OCI-LY7 (cell line): Measurements from ENCODE around the gene USP28.

ENCODE experiments used
- EZH2phosphoT487 ChIP-seq: fragments of 200-600 bp; sonication (generic); IDR thresholded peaks from 2 replicates; pipeline ENCODE4 v1.6.1; 2018; ENCODE audit warnings: low read depth, borderline replicate concordance, mild to moderate bottlenecking, mixed run types, antibody characterized with exemption, low read length, moderate library complexity, mixed read lengths
- TF ChIP-seq, protein P1 (sequence below): fragments of 200-600 bp; sonication (generic); conservative IDR thresholded peaks from 2 replicates; pipeline ENCODE4 v1.5.1; 2014; ENCODE audit warnings: mild to moderate bottlenecking, antibody characterized with exemption, low read length, moderate library complexity, mixed read lengths

DNA sequence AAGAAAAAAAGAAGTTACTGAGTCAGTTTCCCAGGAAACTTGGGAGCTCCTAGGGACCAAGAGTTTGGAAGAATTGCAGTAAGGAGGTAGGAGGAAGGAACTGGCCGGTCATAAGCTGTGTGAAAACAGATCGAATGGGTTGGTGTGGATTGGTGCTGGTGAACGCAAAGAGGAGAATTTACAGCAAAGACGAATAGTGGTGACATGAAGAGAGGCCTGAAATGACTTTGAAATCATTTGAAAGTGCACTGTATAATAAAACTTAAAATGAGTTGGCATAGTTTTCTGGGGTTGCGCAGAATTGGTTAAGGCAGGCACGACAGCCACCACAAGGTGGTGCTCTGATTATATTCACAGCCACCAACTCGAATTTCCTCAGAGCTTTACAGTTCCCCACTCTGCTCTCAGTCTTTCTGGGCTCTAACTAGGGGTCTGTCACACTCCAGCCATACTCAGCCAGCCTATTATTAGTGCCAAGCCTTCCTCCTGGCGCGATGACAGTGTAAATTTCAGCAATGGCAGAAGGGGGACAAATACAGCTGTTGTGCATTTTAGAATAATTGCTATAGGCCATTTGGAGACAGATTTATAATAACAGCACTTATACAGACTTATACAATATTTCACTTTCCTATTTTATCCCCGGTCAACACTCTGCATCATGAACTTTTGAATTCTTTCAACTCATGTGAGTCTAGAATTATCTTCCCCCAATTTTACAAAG lies 20.9 kb upstream of the USP28 start:
- TF ChIP-seq, protein P1, sequence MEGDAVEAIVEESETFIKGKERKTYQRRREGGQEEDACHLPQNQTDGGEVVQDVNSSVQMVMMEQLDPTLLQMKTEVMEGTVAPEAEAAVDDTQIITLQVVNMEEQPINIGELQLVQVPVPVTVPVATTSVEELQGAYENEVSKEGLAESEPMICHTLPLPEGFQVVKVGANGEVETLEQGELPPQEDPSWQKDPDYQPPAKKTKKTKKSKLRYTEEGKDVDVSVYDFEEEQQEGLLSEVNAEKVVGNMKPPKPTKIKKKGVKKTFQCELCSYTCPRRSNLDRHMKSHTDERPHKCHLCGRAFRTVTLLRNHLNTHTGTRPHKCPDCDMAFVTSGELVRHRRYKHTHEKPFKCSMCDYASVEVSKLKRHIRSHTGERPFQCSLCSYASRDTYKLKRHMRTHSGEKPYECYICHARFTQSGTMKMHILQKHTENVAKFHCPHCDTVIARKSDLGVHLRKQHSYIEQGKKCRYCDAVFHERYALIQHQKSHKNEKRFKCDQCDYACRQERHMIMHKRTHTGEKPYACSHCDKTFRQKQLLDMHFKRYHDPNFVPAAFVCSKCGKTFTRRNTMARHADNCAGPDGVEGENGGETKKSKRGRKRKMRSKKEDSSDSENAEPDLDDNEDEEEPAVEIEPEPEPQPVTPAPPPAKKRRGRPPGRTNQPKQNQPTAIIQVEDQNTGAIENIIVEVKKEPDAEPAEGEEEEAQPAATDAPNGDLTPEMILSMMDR: peak; percentile 92
- no peak for TF ChIP-seq EZH2phosphoT487
